ENCODE measurements around the gene ITCH. TPM values are rescaled to one million over a fixed set of nuclear protein-coding genes. Genes with fewer than 3 reads are reported as not detected.

Gene ITCH
- total and polyA plus RNA-seq, 9 of the 15 experiments (the other 6 are each of a cell fraction or from before 2014, with no cell fraction given), result 7.5 to 53.0 (median 22.9) TPM

- TF ChIP-seq ZMIZ1 (IDR thresholded peaks at IDR 0.05; ENCODE audit: low read depth in 2 of 2, low read length in 2 of 2) (no peak), POLR2AphosphoS2 (IDR thresholded peaks at IDR 0.05; ENCODE audit: low read length) (no peak), POLR3A (IDR thresholded peaks at IDR 0.05; ENCODE audit: borderline replicate concordance, extremely low read depth, insufficient read depth, insufficient read length) (no peak), MCM7 (IDR thresholded peaks at IDR 0.05) (no peak)
- no peak overlapping the region for H3K4me2 ChIP-seq (ENCODE audit: insufficient read depth, low read length)
- no peak overlapping the region for H3K27ac ChIP-seq (ENCODE audit: extremely low read depth, low read depth, low read length)
- H3K27me3 ChIP-seq (ENCODE audit: control insufficient read depth in 2 of 2, insufficient read depth in 2 of 2, low read length in 2 of 2), result no peaks in the 10 kb centered on the region
- no TSS peak for BruUV-seq (replicated peaks)
- H3K4me1 ChIP-seq (replicated peaks in 1 of 2; ENCODE audit: control insufficient read depth in 2 of 2, insufficient read depth in 2 of 2, low read length in 2 of 2), result no peaks in the 10 kb centered on the region; a peak in 1 of 5 replicates
- H3K36me3 ChIP-seq (ENCODE audit: control insufficient read depth, insufficient read depth, low read length), result peaks cover 73% of the 10 kb centered on the region
- H3K4me3 ChIP-seq, result no peak overlapping the region
- intact Hi-C loops (cut with micrococcal nuclease) (no loop called here), in situ Hi-C loops (cut with MboI) (no loop called here)
- no peak overlapping the region for H2AFZ ChIP-seq (ENCODE audit: low read depth, low read length)
- POLR2A ChIA-PET, result interaction anchor here (0.7 to 1.4 kb wide), 2 partner anchors 10 to 334 kb away, joined by 3 to 4 read pairs; partner anchors contain the start of gene ITCH
- CTCF ChIA-PET (ENCODE audit: low intra/inter-chr PET ratio), result no interaction called here
- peaks cover 4% of the 10 kb centered on the region; the same call in 1 of the 2 replicates for H4K20me1 ChIP-seq (replicated peaks; ENCODE audit: control insufficient read depth, insufficient read depth, low read length)
- H3K9ac ChIP-seq (ENCODE audit: insufficient read depth in 1 of 2, low read depth in 2 of 2, low read length in 2 of 2), result no peak overlapping the region
- peaks cover 60% of the 10 kb centered on the region for H3K79me2 ChIP-seq (ENCODE audit: control insufficient read depth, insufficient read depth, low read length)
- no peaks in the 10 kb centered on the region for H3K9me3 ChIP-seq (replicated peaks; ENCODE audit: control insufficient read depth, insufficient read depth, low read depth, low read length)
- DNase-seq (ENCODE audit: extremely low read depth in 1 of 4, low spot score in 3 of 4) (no peak), FAIRE-seq (no peak), ATAC-seq (no peak)
- WGBS (ENCODE audit: insufficient coverage, low coverage, missing lambda C conversion rate), result 86% methylated on average over 4 of the region's 4 CpGs
- H3K9me1 ChIP-seq (ENCODE audit: control insufficient read depth, insufficient read depth, low read length), result no peaks in the 10 kb centered on the region
Measured at GRCh38 chr20:34373445-34373844, 10.4 kb downstream of the ITCH start.
